HG03066 (cell line): Measurements from ENCODE around the gene ARSJ.

ENCODE experiments used
- ATAC-seq: cut with Tn5 transposase; IDR thresholded peaks from one replicate; pipeline ENCODE4 v1.9.1; 2021; ENCODE audit warnings: low read depth; ENCODE audit not compliant: unreplicated experiment

Gene ARSJ

GRCh38 chr4:113990886-113991285 is 11.4 kb upstream of the ARSJ start:
- ATAC-seq, result no peak

- no peak for ATAC-seq
Observed at GRCh38 chr4:113987382-113987941, 8.0 kb upstream of the ARSJ start.

GRCh38 chr4:113982181-113982580 is 2.7 kb upstream of the ARSJ start:
- no peak for ATAC-seq

- no peak for ATAC-seq
Observed at GRCh38 chr4:113981591-113981990, 2.1 kb upstream of the ARSJ start.

GRCh38 chr4:113979905-113980615 is 613 bp upstream of the ARSJ start:
- ATAC-seq, result no peak

- ATAC-seq, result no peak
Observed at GRCh38 chr4:113978561-113979147, 793 bp downstream of the ARSJ start.

GRCh38 chr4:113978105-113978504 is 1.3 kb downstream of the ARSJ start:
- no peak for ATAC-seq

- ATAC-seq, result no peak
Observed at GRCh38 chr4:113977526-113977855, 2.0 kb downstream of the ARSJ start.

GRCh38 chr4:113976741-113977525 is 2.5 kb downstream of the ARSJ start:
- no peak for ATAC-seq

- ATAC-seq, result no peak
Observed at GRCh38 chr4:113975578-113975977, 3.9 kb downstream of the ARSJ start.

GRCh38 chr4:113974467-113974866 is 5.0 kb downstream of the ARSJ start:
- ATAC-seq, result no peak

- ATAC-seq, result no peak
Observed at GRCh38 chr4:113973345-113973744, 6.1 kb downstream of the ARSJ start.

- no peak for ATAC-seq
Observed at GRCh38 chr4:113972781-113973180, 6.7 kb downstream of the ARSJ start.

GRCh38 chr4:113971706-113972360 is 7.6 kb downstream of the ARSJ start:
- no peak for ATAC-seq

- no peak for ATAC-seq
Observed at GRCh38 chr4:113969709-113970334, 9.6 kb downstream of the ARSJ start.

GRCh38 chr4:113968473-113968872 is 11.0 kb downstream of the ARSJ start:
- no peak for ATAC-seq

- no peak for ATAC-seq
Observed at GRCh38 chr4:113967687-113968086, 11.8 kb downstream of the ARSJ start.

- no peak for ATAC-seq
Observed at GRCh38 chr4:113962719-113963265, 16.7 kb downstream of the ARSJ start.

- no peak for ATAC-seq
Observed at GRCh38 chr4:113962016-113962347, 17.5 kb downstream of the ARSJ start.

- no peak for ATAC-seq
Observed at GRCh38 chr4:113960684-113961321, 18.6 kb downstream of the ARSJ start.
